Astrocyte of the spinal cord (primary cell): ENCODE results near the gene PPL.
"Not testable (repeated sequence)": the region's sequence is repeated elsewhere in the genome, so short reads cannot be mapped to it uniquely, and the experiment has no call there.

Experiments
- DNase-seq: peaks from one replicate; pipeline ENCODE4 v3.0.0; 2011; ENCODE audit warnings: low read depth, low spot score
- H3K4me3 ChIP-seq: 2 replicates; pipeline ENCODE4 v1.5.1; 2011; ENCODE audit warnings: low read depth, mild to moderate bottlenecking, low read length, moderate library complexity
- in situ Hi-C: cut with HindIII; loops from 2 replicates; pipeline ENCODE4 v1.10.0; 2017; ENCODE audit warnings: low sequenced_read_pairs
- TF ChIP-seq, protein P1 (sequence below): IDR thresholded peaks from 2 replicates; pipeline ENCODE4 v1.5.1; 2012; ENCODE audit warnings: low read depth, mild to moderate bottlenecking, low read length, inconsistent platforms

The PPL gene

DNA sequence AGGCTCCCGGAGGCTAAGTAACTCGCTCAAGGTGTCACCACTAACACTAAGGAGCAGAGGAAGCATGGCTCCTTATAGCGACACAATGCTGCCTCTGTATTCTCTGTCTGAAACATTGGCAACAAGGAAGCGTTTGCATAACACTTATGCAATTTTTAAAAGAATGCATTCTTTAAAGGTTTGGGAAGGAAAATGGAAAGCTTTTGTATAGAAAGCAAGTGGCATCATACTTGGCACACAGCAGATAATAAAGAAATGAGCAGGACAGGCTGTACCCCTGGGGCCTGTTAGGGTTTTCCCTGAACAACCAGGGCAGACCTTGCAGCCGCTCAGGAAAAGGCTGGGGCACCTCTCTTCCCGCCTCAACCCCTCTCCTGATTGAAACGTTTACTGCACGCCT lies 36.9 kb downstream of the PPL start:
- in situ Hi-C loops = no loop called here

DNA sequence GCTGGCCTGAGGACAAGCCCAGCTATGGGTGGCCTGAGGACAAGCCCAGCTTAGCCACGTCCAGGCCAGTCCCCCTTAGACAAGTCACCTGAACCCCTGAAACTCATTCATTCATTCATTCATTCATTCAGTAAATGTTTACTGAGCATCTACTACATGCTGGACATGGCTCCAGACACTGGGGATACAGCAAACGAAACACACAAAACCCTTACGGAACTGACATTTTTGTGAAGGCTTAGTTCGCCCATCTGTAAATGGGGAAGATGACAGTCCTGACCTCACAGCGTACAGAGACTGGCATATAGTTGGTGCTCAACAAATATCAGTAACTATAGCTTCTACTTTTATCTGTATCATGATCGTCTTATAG lies 37.5 kb downstream of the PPL start:
- H3K4me3 ChIP-seq = no peak overlapping the region
- no peak for DNase-seq
- TF ChIP-seq, protein P1, sequence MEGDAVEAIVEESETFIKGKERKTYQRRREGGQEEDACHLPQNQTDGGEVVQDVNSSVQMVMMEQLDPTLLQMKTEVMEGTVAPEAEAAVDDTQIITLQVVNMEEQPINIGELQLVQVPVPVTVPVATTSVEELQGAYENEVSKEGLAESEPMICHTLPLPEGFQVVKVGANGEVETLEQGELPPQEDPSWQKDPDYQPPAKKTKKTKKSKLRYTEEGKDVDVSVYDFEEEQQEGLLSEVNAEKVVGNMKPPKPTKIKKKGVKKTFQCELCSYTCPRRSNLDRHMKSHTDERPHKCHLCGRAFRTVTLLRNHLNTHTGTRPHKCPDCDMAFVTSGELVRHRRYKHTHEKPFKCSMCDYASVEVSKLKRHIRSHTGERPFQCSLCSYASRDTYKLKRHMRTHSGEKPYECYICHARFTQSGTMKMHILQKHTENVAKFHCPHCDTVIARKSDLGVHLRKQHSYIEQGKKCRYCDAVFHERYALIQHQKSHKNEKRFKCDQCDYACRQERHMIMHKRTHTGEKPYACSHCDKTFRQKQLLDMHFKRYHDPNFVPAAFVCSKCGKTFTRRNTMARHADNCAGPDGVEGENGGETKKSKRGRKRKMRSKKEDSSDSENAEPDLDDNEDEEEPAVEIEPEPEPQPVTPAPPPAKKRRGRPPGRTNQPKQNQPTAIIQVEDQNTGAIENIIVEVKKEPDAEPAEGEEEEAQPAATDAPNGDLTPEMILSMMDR = no peak
- in situ Hi-C loops = no loop called here

More for the DNA sequence above, 36.9 kb downstream of the PPL start:
- no peak for DNase-seq
- no peak overlapping the region for H3K4me3 ChIP-seq
- TF ChIP-seq, protein P1 = no peak

DNA sequence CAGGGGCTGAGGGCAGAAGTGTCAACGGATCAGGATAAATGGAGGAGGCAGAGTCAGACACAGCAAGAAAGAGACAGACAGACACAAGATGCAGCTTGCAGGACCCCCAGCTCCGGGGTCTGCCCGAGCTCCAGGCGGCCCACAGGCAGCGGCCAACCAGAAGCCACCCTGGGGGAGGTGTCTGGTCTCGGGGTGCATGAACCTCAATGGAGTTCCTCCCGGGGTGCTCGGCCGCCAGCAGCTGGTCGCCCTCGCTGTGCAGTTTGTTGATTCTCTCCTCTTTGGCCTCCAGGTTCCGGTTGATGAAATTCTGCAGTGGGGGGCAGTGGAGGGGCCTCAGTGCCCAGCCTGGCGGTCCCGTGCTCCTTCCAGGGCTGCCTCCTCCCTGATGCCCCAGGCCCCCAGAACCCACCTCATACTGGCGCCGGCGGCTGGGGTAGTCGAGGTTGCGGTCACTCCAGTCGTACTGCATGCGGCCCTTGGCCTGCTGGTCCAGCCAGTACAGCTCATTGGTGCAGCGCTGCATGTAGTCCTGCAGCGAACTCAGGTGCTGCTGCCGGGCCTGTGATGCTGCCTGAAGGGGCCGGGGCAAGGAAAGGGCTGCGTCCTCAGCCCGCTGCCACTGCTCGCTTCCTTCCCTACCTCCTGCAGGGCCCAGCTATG lies 38.0 kb downstream of the PPL start:
- in situ Hi-C loops = no loop called here
- TF ChIP-seq, protein P1 = no peak
- no peak overlapping the region for H3K4me3 ChIP-seq

DNA sequence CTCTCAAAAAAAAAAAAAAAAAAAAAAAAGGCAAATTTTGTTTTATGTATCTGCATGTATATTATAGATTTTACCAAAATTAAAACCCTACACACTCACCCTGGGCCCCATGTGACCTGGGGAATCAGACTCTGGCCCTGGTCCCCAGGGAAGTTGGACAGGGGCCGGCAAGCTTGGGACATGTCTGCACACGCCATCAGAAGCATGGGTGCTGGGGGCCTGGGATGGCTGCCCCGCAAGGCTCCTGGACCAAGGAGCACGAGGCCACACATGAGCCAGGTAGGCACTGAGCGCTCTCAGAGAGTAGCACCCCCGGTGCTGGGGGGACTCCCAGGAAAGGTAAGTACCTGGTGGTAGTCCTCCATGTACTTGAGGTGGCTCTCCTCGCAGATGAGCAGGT lies 39.6 kb downstream of the PPL start:
- DNase-seq = no peak
- no peak overlapping the region for H3K4me3 ChIP-seq
- TF ChIP-seq, protein P1 = no peak
- in situ Hi-C loops = no loop called here

More for the DNA sequence above, 38.0 kb downstream of the PPL start:
- no peak for DNase-seq

DNA sequence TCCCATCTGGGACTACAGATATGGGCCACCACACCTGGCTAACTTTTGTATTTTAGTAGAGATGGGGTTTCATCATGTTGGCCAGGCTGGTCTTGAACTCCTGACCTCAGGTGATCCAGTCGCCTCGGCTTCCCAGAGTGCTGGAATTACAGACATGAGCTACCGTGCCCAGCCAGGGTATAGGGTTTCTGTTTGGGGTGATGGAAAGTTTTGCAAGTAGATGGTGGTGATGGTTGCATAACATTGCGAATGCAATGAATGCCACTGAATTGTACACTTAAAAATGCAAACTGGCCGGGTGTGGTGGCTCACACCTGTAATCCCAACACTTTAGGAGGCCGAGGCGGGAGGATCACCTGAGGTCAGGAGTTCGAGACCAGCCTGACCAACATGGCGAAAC lies 40.2 kb downstream of the PPL start:
- H3K4me3 ChIP-seq, DNase-seq, in situ Hi-C loops: not testable (repeated sequence)

DNA sequence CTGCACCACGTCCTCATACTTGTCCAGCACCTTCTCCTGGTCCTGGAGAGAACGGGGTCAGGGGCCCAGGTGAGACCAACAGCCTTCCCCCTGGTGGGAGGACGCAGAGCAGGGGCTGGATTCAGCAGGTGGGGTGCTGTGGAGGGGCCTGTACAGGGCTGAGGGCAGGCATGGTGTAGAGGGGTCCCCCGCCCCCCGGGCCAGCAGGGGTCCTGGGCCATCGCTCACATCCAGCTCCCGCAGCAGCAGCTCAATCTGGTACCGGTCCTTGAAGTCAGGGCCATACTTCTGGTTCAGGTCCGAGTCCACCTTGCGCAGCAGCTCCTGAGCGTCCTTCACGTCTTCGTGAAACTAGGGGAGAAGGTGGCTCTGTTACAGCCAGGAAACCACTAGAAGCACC lies 41.6 kb downstream of the PPL start:
- in situ Hi-C loops = no loop called here
- DNase-seq = no peak
- no peak overlapping the region for H3K4me3 ChIP-seq
- TF ChIP-seq, protein P1 = no peak

DNA sequence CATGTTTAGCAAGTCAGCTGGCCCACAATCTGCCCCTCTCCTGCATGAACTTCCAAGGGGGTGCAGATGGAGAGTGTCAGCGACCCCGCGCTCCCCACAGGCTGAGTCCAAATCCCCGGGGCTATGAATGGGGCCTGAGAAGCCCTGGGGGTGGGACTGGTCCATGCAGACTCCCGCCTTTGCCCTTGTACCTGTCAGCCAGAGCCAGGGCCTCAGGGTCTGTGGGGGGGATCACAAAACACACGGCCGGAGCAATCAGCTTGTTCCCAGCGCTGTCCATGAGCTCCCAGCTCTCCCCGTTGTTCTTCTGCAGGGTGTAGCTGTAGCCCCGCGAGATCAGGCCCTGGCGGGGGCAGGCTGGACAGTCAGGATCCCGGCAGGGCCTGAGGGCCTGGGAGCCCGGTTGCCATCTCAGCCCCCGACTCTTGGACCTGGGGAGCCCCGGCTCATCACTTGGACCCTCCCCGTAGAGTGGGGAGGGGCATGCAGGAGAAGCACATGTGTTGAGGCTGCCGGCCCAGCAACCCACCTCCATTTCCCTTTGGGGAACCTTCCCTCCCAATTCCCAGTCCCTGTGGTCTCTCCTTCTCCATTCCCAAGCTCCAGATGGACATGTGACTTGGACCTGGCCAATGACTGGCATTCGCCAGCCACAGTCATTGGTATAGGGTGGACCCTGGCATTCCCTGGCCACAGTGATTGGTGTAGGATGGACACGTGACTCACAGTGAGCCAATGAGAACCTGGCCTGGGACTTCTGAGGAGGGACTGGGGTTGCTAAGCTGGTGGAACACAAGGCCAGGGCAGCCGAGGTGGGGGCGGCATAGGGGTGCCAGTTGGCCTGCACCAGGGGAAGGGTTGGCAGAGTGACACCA lies 42.4 kb downstream of the PPL start:
- TF ChIP-seq, protein P1 = no peak
- in situ Hi-C loops = no loop called here
- no peak for DNase-seq

More for the DNA sequence above, 42.4 kb downstream of the PPL start:
- no peak overlapping the region for H3K4me3 ChIP-seq
